HG03064 (cell line): ENCODE data around the gene RAB7A.

ENCODE experiments used
- ATAC-seq: cut with Tn5 transposase; IDR thresholded peaks from one replicate; pipeline ENCODE4 v1.9.1; 2021; ENCODE audit warnings: low read depth; ENCODE audit not compliant: unreplicated experiment

RAB7A gene

DNA sequence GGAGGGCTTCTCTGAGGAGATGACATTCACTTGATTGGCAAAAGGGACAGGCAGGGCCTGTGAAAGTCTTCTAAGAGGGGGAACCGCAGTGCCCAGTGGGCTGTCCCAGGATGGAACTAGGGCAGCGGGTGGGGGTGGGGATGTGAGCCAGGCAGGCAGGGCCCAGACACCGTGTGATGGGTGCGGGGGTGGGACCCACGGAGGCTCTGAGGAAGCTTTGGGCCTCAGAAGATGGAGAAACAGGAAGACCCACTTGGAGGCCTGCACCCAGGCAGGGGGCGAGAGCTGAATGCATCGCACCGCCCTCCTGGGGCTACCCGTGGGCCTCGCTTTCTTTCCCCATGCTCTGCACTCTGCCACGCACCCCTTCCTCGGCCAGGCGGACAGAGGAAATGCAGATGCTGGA is 120.5 kb downstream of the RAB7A start:
- no peak for ATAC-seq

DNA sequence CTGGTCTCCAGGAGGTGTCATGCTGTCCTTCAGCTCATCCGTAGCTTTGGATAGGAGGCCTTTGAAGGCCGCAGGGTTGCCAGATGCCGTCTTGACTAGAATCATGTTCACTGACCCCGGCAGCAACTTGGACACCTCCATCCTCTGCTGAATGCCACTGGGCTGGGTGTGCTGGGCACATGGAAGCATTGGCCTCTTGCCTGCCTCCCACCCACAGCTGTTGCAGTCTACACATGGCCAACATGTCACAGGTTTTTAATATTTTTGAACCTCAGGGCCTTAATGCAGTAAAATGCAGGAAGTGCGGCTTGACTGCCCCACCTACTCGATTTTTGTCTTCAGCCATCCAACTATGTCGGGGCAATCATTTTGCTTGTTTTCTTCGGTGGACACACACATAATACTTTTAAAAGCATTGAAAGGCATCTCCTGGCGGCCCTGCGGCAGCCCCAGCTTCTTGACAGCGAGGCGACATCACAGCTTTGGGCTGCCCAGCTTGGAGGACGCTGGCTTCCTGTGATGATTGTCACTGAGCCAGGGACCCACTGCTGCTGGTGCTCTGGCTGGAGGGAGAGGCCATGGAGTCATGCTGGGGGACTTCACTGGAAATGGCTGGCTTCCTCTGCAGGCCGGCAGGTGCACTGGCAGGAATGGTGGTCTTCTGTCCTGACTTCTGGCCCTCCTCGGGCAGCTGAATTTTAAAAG is 121.8 kb downstream of the RAB7A start:
- no peak for ATAC-seq

DNA sequence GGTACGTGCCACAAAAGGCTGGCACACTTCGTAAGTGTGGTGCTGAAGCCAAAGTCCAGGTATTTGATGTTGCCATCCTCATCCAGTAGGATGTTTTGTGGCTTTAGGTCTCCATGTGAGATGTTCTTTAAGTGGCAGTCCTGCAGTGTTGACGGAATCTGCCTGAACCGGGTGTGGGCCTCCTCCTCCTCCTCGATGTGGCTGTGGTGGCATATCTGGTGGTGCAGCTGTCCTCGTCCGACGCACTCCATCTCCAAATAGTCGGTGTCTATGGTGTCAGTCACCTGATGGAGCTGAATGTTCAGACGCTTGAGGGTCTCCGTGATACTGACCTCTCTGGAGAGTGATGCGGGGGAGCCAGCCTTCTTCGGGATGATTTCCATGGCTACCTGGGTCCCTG is 123.0 kb downstream of the RAB7A start:
- ATAC-seq, result no peak

DNA sequence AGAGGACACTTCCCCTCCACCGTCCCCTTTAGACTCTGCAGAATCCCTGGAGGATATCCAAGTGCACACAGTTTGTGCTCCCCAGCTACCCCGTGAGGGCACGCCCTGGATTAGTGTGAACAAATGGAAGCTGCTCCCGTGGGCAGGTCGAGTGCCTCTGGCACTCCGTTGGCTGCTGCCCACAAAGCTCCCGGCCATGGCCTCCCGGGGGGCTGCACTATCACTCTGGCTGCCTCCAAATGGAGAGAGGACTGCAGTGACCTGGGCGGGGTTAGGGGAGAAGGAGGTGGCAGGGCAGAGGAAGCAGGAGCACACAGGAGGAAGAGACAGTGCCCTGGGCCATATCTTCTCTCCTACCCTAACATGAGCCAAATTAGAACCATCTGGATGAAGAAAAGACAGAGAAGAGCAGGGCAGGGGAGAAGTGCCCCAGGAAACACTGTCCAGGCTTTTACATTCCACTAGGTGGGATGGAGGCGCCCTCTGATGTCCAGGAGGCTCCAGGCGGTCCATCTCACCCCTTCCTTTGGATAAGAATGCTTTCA is 124.0 kb downstream of the RAB7A start:
- ATAC-seq, result no peak

DNA sequence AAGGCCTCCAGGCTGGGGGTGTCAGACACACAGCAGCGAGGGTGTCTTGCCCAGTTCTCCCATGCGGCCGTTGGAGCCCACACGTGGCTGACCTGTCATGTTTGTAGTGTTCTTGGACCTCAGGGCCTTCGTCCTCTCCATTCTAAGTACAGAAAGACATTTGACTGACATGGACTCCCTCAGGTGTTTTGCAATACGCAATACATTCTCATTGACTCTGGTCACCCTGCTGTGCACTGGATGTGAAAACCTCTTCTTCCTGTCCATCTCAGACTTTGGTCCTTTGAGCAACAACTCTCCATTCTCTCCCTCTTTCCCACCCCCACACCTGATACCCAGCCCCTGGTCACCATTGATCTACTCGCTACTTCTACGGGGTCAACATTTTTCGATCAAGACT is 124.6 kb downstream of the RAB7A start:
- ATAC-seq, result no peak

DNA sequence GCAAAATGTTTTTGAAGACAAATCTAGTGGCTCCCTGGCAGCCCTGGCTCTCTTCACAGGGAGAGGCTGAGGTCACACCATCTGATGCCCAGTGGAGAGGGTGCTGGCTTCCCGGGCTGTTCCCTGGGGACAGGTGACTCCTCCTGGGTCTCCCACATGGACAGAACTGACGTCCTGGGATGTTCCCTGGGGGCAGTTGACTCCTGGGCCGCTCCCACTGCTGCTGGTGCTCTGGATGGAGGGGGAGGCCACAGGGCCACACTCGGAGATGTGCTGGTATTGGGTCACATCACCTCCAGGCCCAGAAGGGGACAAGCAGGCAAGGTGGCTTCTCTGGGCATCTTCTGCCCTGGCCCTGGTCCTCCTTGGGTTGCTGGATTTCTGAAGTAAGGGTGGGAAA is 125.6 kb downstream of the RAB7A start:
- no peak for ATAC-seq

DNA sequence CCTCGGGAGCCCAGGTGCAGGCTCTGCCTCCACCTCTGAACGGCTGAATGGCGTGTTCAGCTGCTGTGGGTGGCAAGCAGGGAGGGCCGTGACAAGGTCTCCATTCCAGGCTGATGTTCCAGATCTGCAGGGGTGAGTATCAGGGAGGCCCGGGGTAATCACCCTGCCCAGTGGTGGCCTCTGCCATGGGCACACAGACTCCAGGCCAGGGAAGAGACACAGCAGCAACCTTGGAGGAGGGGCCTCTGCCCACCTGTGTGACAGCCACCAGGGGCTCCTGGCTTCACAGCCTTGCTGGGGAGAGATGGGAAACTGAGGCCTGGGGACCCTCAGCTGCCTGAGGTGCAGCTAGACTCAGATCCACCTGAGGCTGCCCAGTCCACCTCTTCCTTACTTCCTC is 127.8 kb downstream of the RAB7A start:
- ATAC-seq, result no peak

DNA sequence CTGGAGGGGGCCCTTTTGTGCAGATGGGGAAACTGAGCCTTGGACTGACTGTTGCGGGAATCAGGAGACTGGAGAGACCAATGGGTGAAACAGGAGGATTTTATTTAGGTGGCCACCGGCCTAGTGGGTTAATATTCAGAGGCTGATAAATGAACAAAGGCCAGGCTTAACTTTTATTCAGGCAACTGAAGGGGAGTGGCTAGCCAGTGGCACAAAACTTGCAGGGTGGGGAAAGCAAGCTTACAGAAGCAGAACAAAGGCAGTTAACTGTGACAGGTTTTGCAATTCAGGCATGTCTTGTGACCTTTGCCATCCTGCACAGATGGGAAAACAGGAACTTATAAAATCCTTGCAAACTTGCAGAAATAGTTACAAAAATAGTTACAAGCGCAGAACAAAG is 128.5 kb downstream of the RAB7A start:
- ATAC-seq, result no peak

DNA sequence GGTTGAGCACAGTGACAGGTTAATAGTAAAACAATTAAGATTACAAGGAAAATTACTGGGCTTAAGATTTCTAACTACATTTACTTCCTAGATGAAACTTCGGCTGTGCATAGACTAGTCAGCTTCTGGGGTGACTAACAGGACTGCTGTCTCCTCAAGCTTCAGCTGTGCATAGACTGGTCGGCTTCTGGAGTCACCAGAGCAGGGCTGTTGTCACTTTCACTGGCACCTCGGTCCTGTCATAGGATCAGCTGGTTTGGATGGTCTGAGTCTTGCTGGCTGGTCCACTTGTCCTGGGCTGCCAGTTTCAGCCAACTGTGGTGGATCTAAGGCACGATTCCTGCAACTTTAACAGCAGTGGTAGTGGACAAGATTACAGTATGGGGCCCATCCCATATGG is 129.6 kb downstream of the RAB7A start:
- no peak for ATAC-seq

DNA sequence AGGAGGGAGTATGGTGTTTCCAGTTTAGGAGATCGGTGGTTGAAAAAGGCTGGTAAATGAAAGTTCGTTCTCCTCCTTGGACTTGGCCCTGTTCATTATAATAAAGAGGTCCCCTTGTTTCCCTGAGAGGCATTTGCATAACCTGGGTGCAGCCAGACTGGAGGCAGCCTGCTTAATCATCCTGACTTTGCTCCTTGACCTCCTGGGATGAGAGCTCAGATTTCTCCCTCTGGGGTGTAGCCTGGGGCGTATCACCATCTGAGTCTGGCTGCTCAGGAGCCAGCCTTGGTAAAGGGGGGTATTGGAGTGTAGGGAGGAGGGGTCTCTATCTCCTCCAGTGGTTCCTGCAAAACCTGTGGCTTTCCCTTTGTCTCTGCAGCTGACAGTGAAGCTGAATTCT is 132.2 kb downstream of the RAB7A start:
- no peak for ATAC-seq

DNA sequence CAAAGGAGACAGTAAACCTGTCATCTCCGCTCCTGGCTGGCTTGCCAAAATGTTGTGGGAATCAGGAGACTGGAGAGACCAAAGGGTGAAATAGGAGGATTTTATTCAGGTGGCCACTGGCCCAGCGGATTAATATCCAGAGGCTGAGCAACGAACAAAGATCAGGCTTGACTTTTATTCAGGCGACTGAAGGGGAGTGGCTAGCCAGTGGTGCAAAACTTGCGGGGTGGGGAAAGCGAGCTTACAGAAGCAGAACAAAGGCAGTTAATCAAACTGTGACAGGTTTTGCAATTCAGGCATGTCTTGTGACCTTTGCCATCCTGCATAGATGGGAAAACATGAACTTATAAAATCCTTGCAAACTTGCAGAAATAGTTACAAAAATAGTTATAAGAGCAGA is 133.6 kb downstream of the RAB7A start:
- no peak for ATAC-seq

DNA sequence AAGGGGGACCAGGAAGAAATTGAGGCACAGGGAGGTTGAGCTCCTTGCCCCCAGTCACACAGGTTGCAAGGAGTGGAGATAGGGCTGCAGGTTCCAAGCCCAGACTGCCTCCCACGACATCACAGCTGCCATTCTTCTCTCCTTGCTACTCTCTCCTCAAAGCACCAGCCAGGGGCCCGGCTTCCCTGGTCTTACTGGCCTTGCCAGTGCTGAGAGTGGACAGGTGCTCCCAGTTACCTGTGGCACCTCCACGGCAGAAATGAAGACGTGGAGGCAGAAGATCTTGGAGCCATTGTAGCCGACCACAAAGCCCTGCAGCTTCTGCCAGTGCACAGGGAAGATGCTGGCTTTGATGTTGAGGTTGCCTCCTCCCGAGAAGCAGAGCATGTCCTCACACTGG is 135.5 kb downstream of the RAB7A start:
- no peak for ATAC-seq

DNA sequence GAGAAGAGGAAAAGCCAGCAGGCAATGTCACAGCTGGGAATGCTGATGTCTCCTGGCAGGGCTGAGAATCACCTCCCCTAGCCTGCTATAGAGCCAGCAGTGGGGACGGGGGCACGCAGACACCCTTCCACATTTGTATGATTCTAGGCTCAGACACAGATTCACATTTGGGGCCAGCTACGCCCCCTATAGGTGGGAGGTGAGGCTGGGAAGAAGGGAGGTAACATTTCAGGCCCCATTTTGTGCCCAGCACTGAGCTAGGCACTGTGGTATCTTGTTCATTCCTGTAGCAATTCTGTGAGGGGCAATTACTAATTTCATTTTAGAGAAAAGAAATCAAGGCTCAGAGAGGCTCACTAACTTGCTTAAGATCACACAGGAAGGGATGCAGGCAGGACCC is 137.6 kb downstream of the RAB7A start:
- ATAC-seq, result no peak
